H1 (cell line): Measurements from ENCODE around the gene MYL2. TPM values are rescaled to one million over a fixed set of nuclear protein-coding genes. Genes with fewer than 3 reads are reported as not detected.
A peak's percentile ranks its signal among the peaks of the same experiment; 100 is the strongest.

Source experiments
- CTCF ChIA-PET: fragments of 300-600 bp; sonication (Branson Sonifier 250); formaldehyde crosslinking; loops from one replicate; lab custom pipeline; 2021; ENCODE audit not compliant: partially characterized antibody; lab: Charles Lee
- POLR2A ChIA-PET: fragments of 300-600 bp; sonication (Branson Sonifier 250); formaldehyde crosslinking; loops from one replicate; lab custom pipeline; 2021; ENCODE audit warnings: inconsistent platforms; ENCODE audit not compliant: partially characterized antibody; lab: Charles Lee
- DNase-seq, 2 experiments: peaks; one replicate each; pipeline versions ENCODE4 v3.0.0 to v3.0.0-alpha.2; 2010 to 2022; ENCODE audit warnings: low spot score in 2 of 2, low read depth in 1 of 2, mixed read lengths in 1 of 2
- FAIRE-seq: peaks from 2 replicates; lab custom pipeline; 2011; peaks lifted over from hg19 to GRCh38; lab: Jason Lieb, UNC
- H2AFZ ChIP-seq: 2 replicates; pipeline ENCODE4 v1.8.1; 2012; ENCODE audit warnings: low read length, inconsistent platforms
- H2AK5ac ChIP-seq: 2 replicates; pipeline ENCODE4 v1.6.1; 2013; ENCODE audit warnings: low read depth, low read length
- H2BK120ac ChIP-seq: replicated peaks from 2 replicates; pipeline ENCODE3; 2013; ENCODE audit warnings: low read depth, low read length, inconsistent platforms
- H2BK12ac ChIP-seq: 2 replicates; pipeline ENCODE4 v1.6.1; 2013; ENCODE audit warnings: low read depth, low read length
- H2BK15ac ChIP-seq: 2 replicates; pipeline ENCODE4 v1.6.1; 2013; ENCODE audit warnings: low read length
- H2BK20ac ChIP-seq: 2 replicates; pipeline ENCODE4 v1.6.1; 2013; ENCODE audit warnings: low read length
- H2BK5ac ChIP-seq: 2 replicates; pipeline ENCODE4 v1.6.1; 2013; ENCODE audit warnings: low read depth, low read length
- H3K14ac ChIP-seq: 2 replicates; pipeline ENCODE4 v1.6.1; 2013; ENCODE audit warnings: inconsistent platforms; ENCODE audit not compliant: insufficient read length
- H3K18ac ChIP-seq: 2 replicates; pipeline ENCODE4 v1.6.1; 2013; ENCODE audit warnings: low read length; ENCODE audit errors: extremely low read depth
- H3K23ac ChIP-seq: 2 replicates; pipeline ENCODE4 v1.6.1; 2013; ENCODE audit warnings: inconsistent platforms; ENCODE audit not compliant: insufficient read length
- H3K23me2 ChIP-seq: 2 replicates; pipeline ENCODE4 v1.6.1; 2013; ENCODE audit warnings: low read depth, low read length
- H3K27ac ChIP-seq: 2 replicates; pipeline ENCODE4 v1.6.1; 2011; ENCODE audit warnings: low read depth, low read length, inconsistent platforms
- H3K27me3 ChIP-seq, 4 experiments: replicated peaks in 1 of 4; 1 replicate in 1 of 4; 2 replicates in 3 of 4; pipeline versions ENCODE4 v1.6.1 to v1.8.1; 2011 to 2013; ENCODE audit warnings: low read length in 3 of 4, mild to moderate bottlenecking in 3 of 4, inconsistent platforms in 2 of 4, mixed read lengths in 2 of 4, moderate library complexity in 1 of 4; ENCODE audit not compliant: control insufficient read depth in 3 of 4, insufficient read depth in 3 of 4; ENCODE audit errors: extremely low read depth in 1 of 4
- H3K36me3 ChIP-seq, 4 experiments: 2 replicates each; pipeline versions ENCODE4 v1.6.1 to v1.8.1; 2011 to 2013; ENCODE audit warnings: mild to moderate bottlenecking in 4 of 4, low read length in 3 of 4, moderate library complexity in 2 of 4, control low read depth in 1 of 4, inconsistent platforms in 1 of 4; ENCODE audit not compliant: insufficient read depth in 4 of 4, control insufficient read depth in 2 of 4
- H3K4ac ChIP-seq: replicated peaks from 2 replicates; pipeline ENCODE3; 2013; ENCODE audit warnings: low read length, low read depth, mixed read lengths, inconsistent platforms; ENCODE audit not compliant: insufficient read length
- H3K4me1 ChIP-seq, 4 experiments: replicated peaks in 1 of 4; 1 replicate in 1 of 4; 2 replicates in 3 of 4; pipeline versions ENCODE4 v1.6.1 to v1.8.1; 2011 to 2013; ENCODE audit warnings: low read length in 3 of 4, inconsistent platforms in 2 of 4, mixed read lengths in 1 of 4; ENCODE audit not compliant: insufficient read depth in 4 of 4, control insufficient read depth in 3 of 4
- H3K4me2 ChIP-seq, 2 experiments: 2 replicates each; pipeline versions ENCODE4 v1.6.1 to v1.8.1; 2011 to 2013; ENCODE audit warnings: low read depth in 2 of 2, low read length in 2 of 2, control low read depth in 1 of 2, inconsistent platforms in 1 of 2, mild to moderate bottlenecking in 1 of 2; ENCODE audit not compliant: insufficient read depth in 1 of 2
- H3K4me3 ChIP-seq, 4 experiments: fragments of 200-600, 300-600 bp in 1 of 4; sonication (generic), shearing (Covaris generic), sonication (Bioruptor Twin) in 1 of 4; 2 replicates each; pipeline versions ENCODE4 v1.5.1 to v1.8.1; 2011 to 2016; ENCODE audit warnings: low read length in 4 of 4, low read depth in 3 of 4, control low read depth in 2 of 4, inconsistent platforms in 2 of 4, mild to moderate bottlenecking in 2 of 4, mixed read lengths in 1 of 4, moderate library complexity in 1 of 4; ENCODE audit not compliant: insufficient read depth in 2 of 4; ENCODE audit errors: extremely low read depth in 1 of 4
- H3K56ac ChIP-seq: replicated peaks from 2 replicates; pipeline ENCODE3; 2013; ENCODE audit warnings: low read depth, mild to moderate bottlenecking, mixed read lengths, low read length, inconsistent platforms; ENCODE audit not compliant: insufficient read length
- H3K79me1 ChIP-seq: 2 replicates; pipeline ENCODE4 v1.6.1; 2013; ENCODE audit warnings: low read depth, low read length, control low read depth
- H3K79me2 ChIP-seq, 2 experiments: 2 replicates each; pipeline versions ENCODE4 v1.6.1 to v1.8.1; 2012 to 2013; ENCODE audit warnings: low read length in 2 of 2, mild to moderate bottlenecking in 2 of 2, inconsistent platforms in 1 of 2; ENCODE audit not compliant: insufficient read depth in 2 of 2, control insufficient read depth in 1 of 2
- H3K9ac ChIP-seq, 4 experiments: replicated peaks in 1 of 4; 1 replicate in 1 of 4; 2 replicates in 3 of 4; pipeline versions ENCODE4 v1.6.1 to v1.8.1; 2011 to 2013; ENCODE audit warnings: low read depth in 3 of 4, low read length in 3 of 4, control low read depth in 2 of 4, mild to moderate bottlenecking in 2 of 4, moderate library complexity in 2 of 4, inconsistent platforms in 1 of 4; ENCODE audit errors: extremely low read depth in 1 of 4
- H3K9me3 ChIP-seq, 2 experiments: 2 replicates each; pipeline versions ENCODE4 v1.6.1 to v1.8.1; 2012 to 2013; ENCODE audit warnings: mild to moderate bottlenecking in 2 of 2, moderate library complexity in 2 of 2, control low read depth in 1 of 2, inconsistent platforms in 1 of 2, low read depth in 1 of 2, low read length in 1 of 2, mixed read lengths in 1 of 2; ENCODE audit not compliant: insufficient read depth in 2 of 2
- H4K20me1 ChIP-seq, 2 experiments: replicated peaks in 1 of 2; 2 replicates each; pipeline versions ENCODE3 to v1.8.1; 2011 to 2013; ENCODE audit warnings: inconsistent platforms in 2 of 2, low read length in 2 of 2, mild to moderate bottlenecking in 1 of 2; ENCODE audit not compliant: insufficient read depth in 2 of 2, control insufficient read depth in 1 of 2
- H4K5ac ChIP-seq: 2 replicates; pipeline ENCODE4 v1.6.1; 2013; ENCODE audit warnings: low read length, low read depth, mixed read lengths, inconsistent platforms; ENCODE audit not compliant: insufficient read length
- H4K8ac ChIP-seq: 2 replicates; pipeline ENCODE4 v1.8.0; 2013; ENCODE audit warnings: mild to moderate bottlenecking, moderate library complexity, low read length, inconsistent platforms; ENCODE audit not compliant: insufficient read depth; ENCODE audit errors: extremely low read depth
- H4K91ac ChIP-seq: replicated peaks from 2 replicates; pipeline ENCODE3; 2013; ENCODE audit warnings: low read length, mixed read lengths, inconsistent platforms; ENCODE audit not compliant: insufficient read length
- E2F6 ChIP-seq: IDR thresholded peaks from 2 replicates; pipeline ENCODE4 v1.6.1; 2012; ENCODE audit warnings: inconsistent platforms
- KDM1A ChIP-seq: fragments of 200-600, 300-600 bp; sonication (generic); IDR thresholded peaks from 2 replicates; pipeline ENCODE4 v1.7.1; 2016; ENCODE audit warnings: mild to moderate bottlenecking, low read length, borderline replicate concordance
- WGBS, 2 experiments: shearing (Covaris generic) in 1 of 2; methylation state at CpG; one replicate each; pipeline versions ENCODE4 v1.1.6 to v1.1.7; 2013 to 2015; ENCODE audit warnings: low lambda C conversion rate in 2 of 2, mixed read lengths in 2 of 2, inconsistent platforms in 1 of 2, low coverage in 1 of 2, missing lambda C conversion rate in 1 of 2; ENCODE audit not compliant: insufficient replicate concordance in 2 of 2, insufficient coverage in 1 of 2, insufficient read length in 1 of 2; ENCODE audit errors: extremely low coverage in 1 of 2, missing lambda C conversion rate in 1 of 2; 5-methylcytosine and 5-hydroxymethylcytosine counted together
- polyA plus RNA-seq, 7 experiments: library from polyadenylated mRNA; depleted of rRNA in 3 of 7; stranded (reverse) in 5 of 7; unstranded in 2 of 7; fragments of >200 nt in 5 of 7; fragments of 200-250 nt in 2 of 7; gene quantifications; 1 replicate in 5 of 7; 2 replicates in 1 of 7; 4 replicates in 1 of 7; pipeline versions ENCODE4 v1.2.1 to v1.2.3, GENCODE V29; 2011 to 2013; ENCODE audit warnings: missing spikeins in 2 of 7, mixed read lengths in 2 of 7
- total RNA-seq: library from RNA; stranded (reverse); fragmentation: NEBNext Ultra II Directional; extraction: Animal tissue kit (Norgen Biotek cat#: 25700); gene quantifications from 2 replicates; pipeline ENCODE4 v1.2.1, GENCODE V29; 2021

Gene MYL2
- total and polyA plus RNA-seq, 2 of the 8 experiments (the other 6 are each of a cell fraction or from before 2014, with no cell fraction given), result not detected

- CTCF ChIA-PET, result interaction anchor here (0.6 to 4.3 kb wide), 19 partner anchors 9 to 453 kb away, joined by 3 to 25 read pairs (median 4); partner anchors contain the start of genes CCDC63 and MYL2
- no peak overlapping the region for H3K4me2 ChIP-seq
Observed at GRCh38 chr12:110930348-110931314, 10.3 kb upstream of the MYL2 start.

More at GRCh38 chr12:110930348-110931314, 10.3 kb upstream of the MYL2 start:
- peak in 1 of 2 experiments; percentile 20 for DNase-seq
- no peak overlapping the region for H4K5ac ChIP-seq
- H3K27ac ChIP-seq, result no peak overlapping the region
- H3K4me1 ChIP-seq, result peaks cover 3 to 15% (median 8%) of the 10 kb centered on the region in 4 experiments
- H4K20me1 ChIP-seq, result peaks cover 0 to 4% of the 10 kb centered on the region in 2 experiments
- FAIRE-seq, result no peak
- no peak overlapping the region for H3K56ac ChIP-seq
- no peaks in the 10 kb centered on the region for H3K36me3 ChIP-seq
- no peaks in the 10 kb centered on the region for H3K79me2 ChIP-seq
- peak overlapping the region; percentile 4 for H2BK5ac ChIP-seq
- peak overlapping the region; percentile 11 for H3K23ac ChIP-seq
- TF ChIP-seq E2F6 (no peak), KDM1A (peak; percentile 45; the same call in 1 of the 2 replicates)
- peak overlapping the region; percentile 99 for H2AK5ac ChIP-seq
- peak overlapping the region; percentile 63 for H4K91ac ChIP-seq
- POLR2A ChIA-PET, result interaction anchor here (1.7 kb wide), 1 partner anchor 106 kb away, joined by 3 read pairs; no protein-coding TSS in a partner anchor
- no peak overlapping the region for H3K14ac ChIP-seq
- no peak overlapping the region for H3K18ac ChIP-seq
- no peaks in the 10 kb centered on the region for H3K79me1 ChIP-seq
- H2BK120ac ChIP-seq, result no peak overlapping the region
- peak overlapping the region; percentile 84 for H2BK12ac ChIP-seq
- no peak overlapping the region for H3K9ac ChIP-seq
- H3K4ac ChIP-seq, result peak overlapping the region; percentile 58
- no peak overlapping the region for H3K4me3 ChIP-seq
- no peaks in the 10 kb centered on the region for H3K9me3 ChIP-seq
- 90 to 100% methylated on average over 4 to 21 of the region's 21 CpGs for WGBS, 2 experiments
- H4K8ac ChIP-seq, result no peak overlapping the region
- H3K23me2 ChIP-seq, result peaks cover 5% of the 10 kb centered on the region; the same call in 1 of the 2 replicates
- H2AFZ ChIP-seq, result no peak overlapping the region
- peak overlapping the region; percentile 77 for H2BK15ac ChIP-seq
- no peaks in the 10 kb centered on the region; a peak in 1 of 7 replicates for H3K27me3 ChIP-seq
- no peak overlapping the region; the same call in none of the 2 replicates for H2BK20ac ChIP-seq
